Adipocyte (in vitro differentiated cells): Measurements from ENCODE around the gene PLCB4.
A peak's percentile ranks its signal among the peaks of the same experiment; 100 is the strongest.

Source experiments
- DNase-seq: peaks from one replicate; pipeline ENCODE4 v3.0.0-alpha.2; 2015; ENCODE audit warnings: low read depth
- H3K27me3 ChIP-seq: replicated peaks from 2 replicates; pipeline ENCODE4 v1.7.0; 2013; ENCODE audit warnings: mild to moderate bottlenecking, low read length, moderate library complexity; ENCODE audit not compliant: control insufficient read depth, insufficient read depth
- H3K36me3 ChIP-seq: 2 replicates; pipeline ENCODE4 v1.7.0; 2013; ENCODE audit warnings: low read length, mild to moderate bottlenecking, moderate library complexity; ENCODE audit not compliant: control insufficient read depth, insufficient read depth, severe bottlenecking
- H3K4me1 ChIP-seq: 2 replicates; pipeline ENCODE4 v1.7.0; 2013; ENCODE audit warnings: mild to moderate bottlenecking, low read length, moderate library complexity; ENCODE audit not compliant: control insufficient read depth, insufficient read depth
- H3K4me3 ChIP-seq: 2 replicates; pipeline ENCODE4 v1.7.0; 2013; ENCODE audit warnings: mild to moderate bottlenecking, low read length, moderate library complexity
- H3K9ac ChIP-seq: 2 replicates; pipeline ENCODE4 v1.7.0; 2013; ENCODE audit warnings: mild to moderate bottlenecking, low read length, moderate library complexity
- H3K9me3 ChIP-seq: 2 replicates; pipeline ENCODE4 v1.7.0; 2013; ENCODE audit warnings: mild to moderate bottlenecking, low read length, moderate library complexity; ENCODE audit not compliant: control insufficient read depth

PLCB4 gene

GRCh38 chr20:9126527-9126926 lies 57.6 kb downstream of the PLCB4 start:
- Histone ChIP-seq H3K4me1 (no peaks in the 10 kb centered on the region), H3K36me3 (no peaks in the 10 kb centered on the region), H3K9me3 (peaks cover 5% of the 10 kb centered on the region), H3K9ac (no peak overlapping the region), H3K27me3 (no peaks in the 10 kb centered on the region), H3K4me3 (no peak overlapping the region)
- peak; percentile 24 for DNase-seq

GRCh38 chr20:9128568-9128967 lies 59.7 kb downstream of the PLCB4 start:
- DNase-seq: peak; percentile 60
- no peaks in the 10 kb centered on the region for H3K36me3 ChIP-seq
- H3K27me3 ChIP-seq: no peaks in the 10 kb centered on the region
- H3K9me3 ChIP-seq: peaks cover 17% of the 10 kb centered on the region
- H3K9ac ChIP-seq: no peak overlapping the region
- no peak overlapping the region for H3K4me3 ChIP-seq
- H3K4me1 ChIP-seq: no peaks in the 10 kb centered on the region

GRCh38 chr20:9129756-9130155 lies 60.9 kb downstream of the PLCB4 start:
- no peaks in the 10 kb centered on the region for H3K4me1 ChIP-seq
- H3K9ac ChIP-seq: no peak overlapping the region
- H3K27me3 ChIP-seq: no peaks in the 10 kb centered on the region
- peak; percentile 44 for DNase-seq
- peaks cover 17% of the 10 kb centered on the region for H3K9me3 ChIP-seq
- H3K4me3 ChIP-seq: no peak overlapping the region
- H3K36me3 ChIP-seq: no peaks in the 10 kb centered on the region

- Histone ChIP-seq H3K9me3 (peaks cover 17% of the 10 kb centered on the region), H3K9ac (no peak overlapping the region), H3K4me3 (no peak overlapping the region), H3K4me1 (no peaks in the 10 kb centered on the region), H3K36me3 (no peaks in the 10 kb centered on the region), H3K27me3 (no peaks in the 10 kb centered on the region)
- DNase-seq: peak; percentile 46
These were observed 61.6 kb downstream of the PLCB4 start for GRCh38 chr20:9130521-9130920.

- Histone ChIP-seq H3K36me3 (no peaks in the 10 kb centered on the region), H3K9me3 (peaks cover 17% of the 10 kb centered on the region), H3K9ac (no peak overlapping the region), H3K27me3 (no peaks in the 10 kb centered on the region), H3K4me1 (no peaks in the 10 kb centered on the region), H3K4me3 (no peak overlapping the region)
- DNase-seq: no peak
These were observed 63.0 kb downstream of the PLCB4 start for GRCh38 chr20:9131841-9132240.

GRCh38 chr20:9134346-9134745 lies 65.5 kb downstream of the PLCB4 start:
- Histone ChIP-seq H3K9ac (no peak overlapping the region), H3K4me1 (no peaks in the 10 kb centered on the region), H3K27me3 (no peaks in the 10 kb centered on the region), H3K36me3 (no peaks in the 10 kb centered on the region), H3K9me3 (peaks cover 25% of the 10 kb centered on the region), H3K4me3 (no peak overlapping the region)
- DNase-seq: no peak

GRCh38 chr20:9136114-9136513 lies 67.2 kb downstream of the PLCB4 start:
- no peak overlapping the region for H3K9ac ChIP-seq
- H3K4me3 ChIP-seq: no peak overlapping the region
- DNase-seq: no peak
- H3K9me3 ChIP-seq: peaks cover 30% of the 10 kb centered on the region
- H3K36me3 ChIP-seq: no peaks in the 10 kb centered on the region
- H3K4me1 ChIP-seq: no peaks in the 10 kb centered on the region
- H3K27me3 ChIP-seq: no peaks in the 10 kb centered on the region

GRCh38 chr20:9137001-9137400 lies 68.1 kb downstream of the PLCB4 start:
- no peak overlapping the region for H3K4me3 ChIP-seq
- no peaks in the 10 kb centered on the region for H3K36me3 ChIP-seq
- H3K27me3 ChIP-seq: no peaks in the 10 kb centered on the region
- no peak for DNase-seq
- H3K9me3 ChIP-seq: peaks cover 21% of the 10 kb centered on the region
- no peak overlapping the region for H3K9ac ChIP-seq
- no peaks in the 10 kb centered on the region for H3K4me1 ChIP-seq

GRCh38 chr20:9139106-9139833 lies 70.4 kb downstream of the PLCB4 start:
- H3K4me1 ChIP-seq: peaks cover 10% of the 10 kb centered on the region
- no peaks in the 10 kb centered on the region for H3K27me3 ChIP-seq
- no peak overlapping the region for H3K4me3 ChIP-seq
- H3K9me3 ChIP-seq: peaks cover 14% of the 10 kb centered on the region
- H3K36me3 ChIP-seq: no peaks in the 10 kb centered on the region
- no peak for DNase-seq
- H3K9ac ChIP-seq: no peak overlapping the region

- H3K4me1 ChIP-seq: peaks cover 11% of the 10 kb centered on the region
- DNase-seq: no peak
- no peaks in the 10 kb centered on the region for H3K36me3 ChIP-seq
- H3K9ac ChIP-seq: no peak overlapping the region
- H3K27me3 ChIP-seq: no peaks in the 10 kb centered on the region
- no peak overlapping the region for H3K4me3 ChIP-seq
- H3K9me3 ChIP-seq: peaks cover 14% of the 10 kb centered on the region
These were observed 71.4 kb downstream of the PLCB4 start for GRCh38 chr20:9140162-9140760.

GRCh38 chr20:9141070-9141469 lies 72.2 kb downstream of the PLCB4 start:
- Histone ChIP-seq H3K36me3 (no peaks in the 10 kb centered on the region), H3K4me1 (peaks cover 20% of the 10 kb centered on the region), H3K9me3 (peaks cover 14% of the 10 kb centered on the region), H3K27me3 (no peaks in the 10 kb centered on the region), H3K9ac (no peak overlapping the region), H3K4me3 (no peak overlapping the region)
- no peak for DNase-seq
